C4-2B (cell line): ENCODE measurements around the gene TPD52L2.

Experiments
- CTCF ChIP-seq: fragments of 450-650 bp; conservative IDR thresholded peaks from 2 replicates; pipeline ENCODE4 v1.5.1; 2017; ENCODE audit warnings: mild to moderate bottlenecking
- ZFX ChIP-seq: fragments of 450-650 bp; IDR thresholded peaks from 2 replicates; pipeline ENCODE4 v1.6.1; 2017

- TF ChIP-seq CTCF, result no peak
- no peak for TF ChIP-seq ZFX
These were observed 21.8 kb upstream of the TPD52L2 start for GRCh38 chr20:63843222-63843621.
